Measurements from ENCODE around the gene IER3IP1. TPM values are rescaled to one million over a fixed set of nuclear protein-coding genes. Genes with fewer than 3 reads are reported as not detected.

IER3IP1 gene
- total RNA-seq, 1 experiment from 2014 or later: 14.1 TPM

GRCh38 chr18:47108373-47108772, 67.8 kb downstream of the IER3IP1 start:
- no peak for TF ChIP-seq CTCF (IDR thresholded peaks at IDR 0.05; ENCODE audit: unreplicated experiment)
- H3K27ac Mint-ChIP-seq (ENCODE audit: low read depth, unreplicated experiment): no peak overlapping the region
- no TSS peak for BruUV-seq (replicated peaks)
- ChIA-PET CTCF (no interaction called here), POLR2A (no interaction called here)
- no peaks in the 10 kb centered on the region for H3K9me3 Mint-ChIP-seq (ENCODE audit: unreplicated experiment)
- DNase-seq (ENCODE audit: unreplicated experiment): no peak
- peaks cover 5% of the 10 kb centered on the region for H3K4me1 Mint-ChIP-seq (ENCODE audit: insufficient read depth, unreplicated experiment)
- H3K4me3 Mint-ChIP-seq (ENCODE audit: unreplicated experiment): no peak overlapping the region
- no peaks in the 10 kb centered on the region for H3K27me3 Mint-ChIP-seq (ENCODE audit: insufficient read depth, unreplicated experiment)
- peaks cover 48% of the 10 kb centered on the region for H3K36me3 Mint-ChIP-seq (ENCODE audit: insufficient read depth, unreplicated experiment)
- intact Hi-C loops (cut with micrococcal nuclease): no loop called here

Other genes starting within 250 kb of the IER3IP1 start
- gene ELOA2, start 140.7 kb downstream of the IER3IP1 start, total RNA-seq (2022): not detected in 2 replicates
- gene HDHD2, start 25.9 kb downstream of the IER3IP1 start, total RNA-seq (2022): 32.6 and 48.0 TPM in 2 replicates
- gene SKOR2, start 75.3 kb upstream of the IER3IP1 start, total RNA-seq (2022): not detected in 2 replicates